ENCODE results near the gene CSF3. TPM values are rescaled to one million over a fixed set of nuclear protein-coding genes. Genes with fewer than 3 reads are reported as not detected.
A peak's percentile ranks its signal among the peaks of the same experiment; 100 is the strongest.

CSF3 gene
- 1 to 10 TPM in 3 of 8 experiments, under 1 TPM in 2, not detected in 3; 0.22 to 2.2 (median 1.3) TPM for total RNA-seq

- in situ Hi-C loops (cut with MboI; ENCODE audit: low pct_unique_long_range_greater_than_20kb in 2 of 9, low sequenced_read_pairs in 9 of 9, unreplicated experiment in 9 of 9) = loop anchor here in 3 of 9 experiments (25.0 kb wide), 1 partner anchor 272 kb away; the partner anchor contains the start of gene CDC6 (in 3 of the 3)
- Histone ChIP-seq H3K27ac (no peak within 1 kb of the TSS), H3K4me3 (no peak within 1 kb of the TSS), H3K4me1 (replicated peaks in 1 of 2) (peaks cover 2 to 11% of the 10 kb centered on the region in 2 donors)
- WGBS, 10 experiments = 40 to 100% (median 40%) methylated on average over 1 to 6 of the region's 20 CpGs; no CpG with 5 or more reads in 5 of the 10 experiments
- ATAC-seq (replicated peaks in 6 of 8) = no peak
Measured at GRCh38 chr17:40015005-40015997, at the start of gene CSF3. Gene CSF3, plus strand, starts transcription at chr17:40015440. Its CDS starts 35 bp downstream, at chr17:40015475.

GRCh38 chr17:39966771-39967170 lies 48.5 kb upstream of the CSF3 start:
- Histone ChIP-seq H3K4me3 (no peak overlapping the region), H3K27ac (no peak overlapping the region), H3K4me1 (replicated peaks in 1 of 2) (no peaks in the 10 kb centered on the region)
- ATAC-seq (replicated peaks in 6 of 8) = no peak
- WGBS, 10 experiments = 39 to 100% (median 81%) methylated on average over 1 to 6 of the region's 6 CpGs; no CpG with 5 or more reads in 4 of the 10 experiments
- in situ Hi-C loops (cut with MboI; ENCODE audit: low pct_unique_long_range_greater_than_20kb in 2 of 9, low sequenced_read_pairs in 9 of 9, unreplicated experiment in 9 of 9) = no loop called here

GRCh38 chr17:39968761-39969160 lies 46.5 kb upstream of the CSF3 start:
- WGBS, 10 experiments = 20 to 100% (median 70%) methylated on average over 1 to 2 of the region's 2 CpGs; no CpG with 5 or more reads in 3 of the 10 experiments

GRCh38 chr17:39969375-39969774 lies 45.9 kb upstream of the CSF3 start:
- Histone ChIP-seq H3K4me3 (no peak overlapping the region), H3K27ac (no peak overlapping the region), H3K4me1 (replicated peaks in 1 of 2) (no peaks in the 10 kb centered on the region)
- ATAC-seq (replicated peaks in 6 of 8) = no peak
- in situ Hi-C loops (cut with MboI; ENCODE audit: low pct_unique_long_range_greater_than_20kb in 2 of 9, low sequenced_read_pairs in 9 of 9, unreplicated experiment in 9 of 9) = no loop called here
- 25 to 100% (median 80%) methylated on average over 1 to 6 of the region's 6 CpGs; no CpG with 5 or more reads in 1 of the 10 experiments for WGBS, 10 experiments

More at GRCh38 chr17:39968761-39969160, 46.5 kb upstream of the CSF3 start:
- no peak for ATAC-seq (replicated peaks in 6 of 8)
- H3K27ac ChIP-seq = no peak overlapping the region
- H3K4me3 ChIP-seq = no peak overlapping the region
- in situ Hi-C loops (cut with MboI; ENCODE audit: low pct_unique_long_range_greater_than_20kb in 2 of 9, low sequenced_read_pairs in 9 of 9, unreplicated experiment in 9 of 9) = no loop called here
- no peaks in the 10 kb centered on the region for H3K4me1 ChIP-seq (replicated peaks in 1 of 2)

- in situ Hi-C loops (cut with MboI; ENCODE audit: low pct_unique_long_range_greater_than_20kb in 2 of 9, low sequenced_read_pairs in 9 of 9, unreplicated experiment in 9 of 9) = no loop called here
Measured at GRCh38 chr17:39970157-39970692, 45.0 kb upstream of the CSF3 start.

GRCh38 chr17:39971076-39971603 lies 44.1 kb upstream of the CSF3 start:
- WGBS, 10 experiments = 43 to 100% (median 81%) methylated on average over 1 to 3 of the region's 4 CpGs; no CpG with 5 or more reads in 2 of the 10 experiments
- Histone ChIP-seq H3K4me1 (replicated peaks in 1 of 2) (no peaks in the 10 kb centered on the region), H3K4me3 (no peak overlapping the region), H3K27ac (no peak overlapping the region)
- in situ Hi-C loops (cut with MboI; ENCODE audit: low pct_unique_long_range_greater_than_20kb in 2 of 9, low sequenced_read_pairs in 9 of 9, unreplicated experiment in 9 of 9) = no loop called here
- no peak for ATAC-seq (replicated peaks in 6 of 8)

More at GRCh38 chr17:39970157-39970692, 45.0 kb upstream of the CSF3 start:
- H3K4me3 ChIP-seq = no peak overlapping the region
- H3K27ac ChIP-seq = no peak overlapping the region
- no peaks in the 10 kb centered on the region for H3K4me1 ChIP-seq (replicated peaks in 1 of 2)
- ATAC-seq (replicated peaks in 6 of 8) = no peak
- 20 to 100% (median 63%) methylated on average over 1 to 5 of the region's 7 CpGs; no CpG with 5 or more reads in 3 of the 10 experiments for WGBS, 10 experiments

GRCh38 chr17:39972271-39972670 lies 43.0 kb upstream of the CSF3 start:
- no peaks in the 10 kb centered on the region for H3K4me1 ChIP-seq (replicated peaks in 1 of 2)
- 0 to 70% (median 46%) methylated on average over 1 to 3 of the region's 3 CpGs; no CpG with 5 or more reads in 2 of the 10 experiments for WGBS, 10 experiments
- no peak overlapping the region for H3K27ac ChIP-seq
- in situ Hi-C loops (cut with MboI; ENCODE audit: low pct_unique_long_range_greater_than_20kb in 2 of 9, low sequenced_read_pairs in 9 of 9, unreplicated experiment in 9 of 9) = no loop called here
- ATAC-seq (replicated peaks in 6 of 8) = no peak
- no peak overlapping the region for H3K4me3 ChIP-seq

- no peak overlapping the region for H3K27ac ChIP-seq
- no peaks in the 10 kb centered on the region for H3K4me1 ChIP-seq (replicated peaks in 1 of 2)
- no peak for ATAC-seq (replicated peaks in 6 of 8)
- H3K4me3 ChIP-seq = no peak overlapping the region
- WGBS, 10 experiments = 100% methylated on average over 1 of the region's 2 CpGs; no CpG with 5 or more reads in 9 of the 10 experiments
- in situ Hi-C loops (cut with MboI; ENCODE audit: low pct_unique_long_range_greater_than_20kb in 2 of 9, low sequenced_read_pairs in 9 of 9, unreplicated experiment in 9 of 9) = no loop called here
Measured at GRCh38 chr17:39973496-39973895, 41.7 kb upstream of the CSF3 start.

GRCh38 chr17:39974433-39974832 lies 40.8 kb upstream of the CSF3 start:
- 0 to 100% (median 86%) methylated on average over 1 of the region's 5 CpGs; no CpG with 5 or more reads in 7 of the 10 experiments for WGBS, 10 experiments
- peaks cover 0 to under 1% of the 10 kb centered on the region in 2 donors for H3K4me1 ChIP-seq (replicated peaks in 1 of 2)
- no peak overlapping the region for H3K27ac ChIP-seq
- in situ Hi-C loops (cut with MboI; ENCODE audit: low pct_unique_long_range_greater_than_20kb in 2 of 9, low sequenced_read_pairs in 9 of 9, unreplicated experiment in 9 of 9) = no loop called here
- no peak overlapping the region for H3K4me3 ChIP-seq
- ATAC-seq (replicated peaks in 6 of 8) = no peak

GRCh38 chr17:39975801-39976200 lies 39.4 kb upstream of the CSF3 start:
- in situ Hi-C loops (cut with MboI; ENCODE audit: low pct_unique_long_range_greater_than_20kb in 2 of 9, low sequenced_read_pairs in 9 of 9, unreplicated experiment in 9 of 9) = no loop called here
- no peak overlapping the region for H3K4me3 ChIP-seq
- no peak for ATAC-seq (replicated peaks in 6 of 8)
- 31 to 100% (median 63%) methylated on average over 1 to 3 of the region's 4 CpGs; no CpG with 5 or more reads in 3 of the 10 experiments for WGBS, 10 experiments
- H3K27ac ChIP-seq = no peak overlapping the region
- H3K4me1 ChIP-seq (replicated peaks in 1 of 2) = peaks cover 0 to 5% of the 10 kb centered on the region in 2 donors

GRCh38 chr17:39979016-39979670 lies 36.1 kb upstream of the CSF3 start:
- ATAC-seq (replicated peaks in 6 of 8) = no peak
- WGBS, 10 experiments = 10 to 100% (median 67%) methylated on average over 1 to 5 of the region's 5 CpGs
- in situ Hi-C loops (cut with MboI; ENCODE audit: low pct_unique_long_range_greater_than_20kb in 2 of 9, low sequenced_read_pairs in 9 of 9, unreplicated experiment in 9 of 9) = no loop called here
- Histone ChIP-seq H3K4me1 (replicated peaks in 1 of 2) (peaks cover 5 to 14% of the 10 kb centered on the region in 2 donors), H3K27ac (no peak overlapping the region), H3K4me3 (no peak overlapping the region)

GRCh38 chr17:39979893-39980350 lies 35.3 kb upstream of the CSF3 start:
- in situ Hi-C loops (cut with MboI; ENCODE audit: low pct_unique_long_range_greater_than_20kb in 2 of 9, low sequenced_read_pairs in 9 of 9, unreplicated experiment in 9 of 9) = no loop called here
- peaks cover 5 to 14% of the 10 kb centered on the region in 2 donors for H3K4me1 ChIP-seq (replicated peaks in 1 of 2)
- 0 to 7% (median 1%) methylated on average over 2 to 9 of the region's 10 CpGs; no CpG with 5 or more reads in 5 of the 10 experiments for WGBS, 10 experiments
- ATAC-seq (replicated peaks in 6 of 8) = peak; percentile 11 to 38 (median 28)
- H3K4me3 ChIP-seq = peak overlapping the region; percentile 38 to 96 (median 90)
- H3K27ac ChIP-seq = peak overlapping the region in 1 of 2 donors; percentile 4

All from motor neuron (in vitro differentiated cells).